ENCODE measurements around the gene PSMF1. TPM values are rescaled to one million over a fixed set of nuclear protein-coding genes. Genes with fewer than 3 reads are reported as not detected.
"Not testable (repeated sequence)": the region's sequence is repeated elsewhere in the genome, so short reads cannot be mapped to it uniquely, and the experiment has no call there.

The PSMF1 gene
- total and polyA plus RNA-seq, 12 donors = 24.8 to 363 (median 122) TPM

GRCh38 chr20:1146957-1147356 lies 28.6 kb downstream of the PSMF1 start:
- H3K4me1 ChIP-seq (replicated peaks in 1 of 2) = no peaks in the 10 kb centered on the region
- no peak overlapping the region for H3K4me3 ChIP-seq
- no peaks in the 10 kb centered on the region for H3K27me3 ChIP-seq
- intact Hi-C loops (cut with DNase I) = no loop called here
- H3K27ac ChIP-seq = no peak overlapping the region
- peaks cover 0 to 6% of the 10 kb centered on the region in 2 donors for H3K36me3 ChIP-seq (replicated peaks in 1 of 2)
- DNase-seq = no peak
- no peak for TF ChIP-seq POLR2A (IDR thresholded peaks at IDR 0.05)
- no peak for TF ChIP-seq CTCF (IDR thresholded peaks at IDR 0.05)
- no peaks in the 10 kb centered on the region for H3K9me3 ChIP-seq (replicated peaks in 1 of 3)
- WGBS, 4 donors = 87 to 92% (median 91%) methylated on average over 5 of the region's 5 CpGs

- H3K27me3 ChIP-seq; H3K4me1 ChIP-seq (replicated peaks in 1 of 2); intact Hi-C loops (cut with DNase I); H3K27ac ChIP-seq; H3K4me3 ChIP-seq; H3K36me3 ChIP-seq (replicated peaks in 1 of 2); H3K9me3 ChIP-seq (replicated peaks in 1 of 3): not testable (repeated sequence)
- 79 to 100% (median 98%) methylated on average over 1 to 2 of the region's 2 CpGs for WGBS, 4 donors
- DNase-seq = peak in 1 of 7 donors; percentile 9
These were observed 31.4 kb downstream of the PSMF1 start for GRCh38 chr20:1149812-1150211.

GRCh38 chr20:1150218-1150617 lies 31.8 kb downstream of the PSMF1 start:
- no peak overlapping the region for H3K27ac ChIP-seq
- H3K4me1 ChIP-seq (replicated peaks in 1 of 2) = no peaks in the 10 kb centered on the region
- intact Hi-C loops (cut with DNase I) = no loop called here
- peak in 1 of 7 donors; percentile 15 for DNase-seq
- no peak overlapping the region for H3K4me3 ChIP-seq
- H3K36me3 ChIP-seq (replicated peaks in 1 of 2) = peaks cover 0 to 10% of the 10 kb centered on the region in 2 donors
- WGBS, 4 donors = 67 to 80% (median 73%) methylated on average over 4 of the region's 4 CpGs
- no peaks in the 10 kb centered on the region for H3K27me3 ChIP-seq
- no peak for TF ChIP-seq POLR2A (IDR thresholded peaks at IDR 0.05)
- TF ChIP-seq CTCF (IDR thresholded peaks at IDR 0.05) = no peak
- H3K9me3 ChIP-seq (replicated peaks in 1 of 3) = no peaks in the 10 kb centered on the region

DNA sequence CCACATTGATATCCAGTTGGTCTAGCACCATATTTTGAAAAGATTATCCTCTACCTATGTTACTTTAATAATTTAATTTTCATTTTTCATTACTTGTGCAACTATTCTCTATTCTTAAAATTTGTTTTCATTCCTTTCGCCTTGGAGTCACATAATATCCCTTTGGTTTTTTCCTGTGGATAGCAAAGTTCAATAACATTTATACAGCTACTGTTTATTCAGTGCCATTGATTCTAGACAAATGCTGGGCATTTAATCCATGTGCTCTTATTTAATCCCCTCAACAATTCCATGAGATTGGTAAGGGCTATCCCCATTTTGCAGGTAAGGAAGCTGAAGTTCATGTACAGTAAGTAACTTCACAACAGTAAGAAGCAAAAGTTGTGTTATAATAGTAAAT lies 32.6 kb downstream of the PSMF1 start:
- Histone ChIP-seq H3K36me3 (replicated peaks in 1 of 2) (peaks cover 0 to 10% of the 10 kb centered on the region in 2 donors), H3K27ac (no peak overlapping the region), H3K27me3 (no peaks in the 10 kb centered on the region), H3K4me3 (no peak overlapping the region), H3K9me3 (replicated peaks in 1 of 3) (no peaks in the 10 kb centered on the region), H3K4me1 (replicated peaks in 1 of 2) (no peaks in the 10 kb centered on the region)
- intact Hi-C loops (cut with DNase I) = no loop called here
- 97 to 100% (median 98%) methylated on average over 1 of the region's 1 CpG for WGBS, 4 donors
- TF ChIP-seq POLR2A (IDR thresholded peaks at IDR 0.05) (no peak), CTCF (IDR thresholded peaks at IDR 0.05) (no peak)
- no peak for DNase-seq

GRCh38 chr20:1154226-1154625 lies 35.8 kb downstream of the PSMF1 start:
- no peak for TF ChIP-seq POLR2A (IDR thresholded peaks at IDR 0.05)
- TF ChIP-seq CTCF (IDR thresholded peaks at IDR 0.05) = no peak
- no peaks in the 10 kb centered on the region for H3K9me3 ChIP-seq (replicated peaks in 1 of 3)
- H3K27ac ChIP-seq = no peak overlapping the region
- DNase-seq = peak in 1 of 7 donors; percentile 1
- H3K27me3 ChIP-seq = no peaks in the 10 kb centered on the region
- no peaks in the 10 kb centered on the region for H3K4me1 ChIP-seq (replicated peaks in 1 of 2)
- H3K4me3 ChIP-seq = no peak overlapping the region
- peaks cover 0 to 3% of the 10 kb centered on the region in 2 donors for H3K36me3 ChIP-seq (replicated peaks in 1 of 2)
- intact Hi-C loops (cut with DNase I) = no loop called here
